Thoracic aorta (tissue), 2 donors: ENCODE measurements around the gene MACROD1. TPM values are rescaled to one million over a fixed set of nuclear protein-coding genes. Genes with fewer than 3 reads are reported as not detected.

Experiments used
- ATAC-seq: fragments of 150-250 bp; one replicate; pipeline ENCODE4 v1.8.0; 2017; ENCODE audit warnings: low read depth; ENCODE audit not compliant: insufficient number of reproducible peaks, low FRiP score
- DNase-seq: peaks from one replicate; pipeline ENCODE4 v3.0.0-alpha.2; 2020; ENCODE audit warnings: low spot score
- H3K27ac ChIP-seq, 2 donors: fragments of 200-600 bp; sonication (generic); 1 replicate in 1 of 2; 2 replicates in 1 of 2; pipeline ENCODE4 v1.5.1; 2016; ENCODE audit warnings: mild to moderate bottlenecking in 2 of 2, moderate library complexity in 2 of 2
- H3K27me3 ChIP-seq: fragments of 200-600 bp; sonication (generic); replicated peaks from 2 replicates; pipeline ENCODE4 v1.6.0; 2016; ENCODE audit warnings: mild to moderate bottlenecking; ENCODE audit not compliant: insufficient read depth
- H3K36me3 ChIP-seq: fragments of 200-600 bp; sonication (generic); one replicate; pipeline ENCODE4 v1.5.1; 2016
- H3K4me1 ChIP-seq, 2 donors: fragments of 200-600 bp; sonication (generic); 1 replicate in 1 of 2; 2 replicates in 1 of 2; pipeline versions ENCODE4 v1.5.1 to v1.6.0; 2016; ENCODE audit warnings: low read depth in 2 of 2, mild to moderate bottlenecking in 1 of 2; ENCODE audit not compliant: control insufficient read depth in 1 of 2
- H3K4me3 ChIP-seq: fragments of 200-600 bp; sonication (generic); 2 replicates; pipeline ENCODE4 v1.5.1; 2016; ENCODE audit warnings: mild to moderate bottlenecking
- H3K9me3 ChIP-seq: fragments of 200-600 bp; sonication (generic); 2 replicates; pipeline ENCODE4 v1.5.1; 2016
- total RNA-seq, 2 donors: library from RNA; depleted of rRNA; stranded (reverse); fragments of >200 nt; gene quantifications; one replicate each; pipeline versions ENCODE4 v1.1.0 to v1.2.3, GENCODE V29; 2016
- TF ChIP-seq, protein P1 (sequence below): fragments of 200-600 bp; sonication (generic); IDR thresholded peaks from one replicate; pipeline ENCODE4 v1.5.1; 2019; ENCODE audit warnings: antibody characterized with exemption

The MACROD1 gene
- total RNA-seq, 2 donors from 2014 or later: 15.8 to 17.6 TPM

DNA sequence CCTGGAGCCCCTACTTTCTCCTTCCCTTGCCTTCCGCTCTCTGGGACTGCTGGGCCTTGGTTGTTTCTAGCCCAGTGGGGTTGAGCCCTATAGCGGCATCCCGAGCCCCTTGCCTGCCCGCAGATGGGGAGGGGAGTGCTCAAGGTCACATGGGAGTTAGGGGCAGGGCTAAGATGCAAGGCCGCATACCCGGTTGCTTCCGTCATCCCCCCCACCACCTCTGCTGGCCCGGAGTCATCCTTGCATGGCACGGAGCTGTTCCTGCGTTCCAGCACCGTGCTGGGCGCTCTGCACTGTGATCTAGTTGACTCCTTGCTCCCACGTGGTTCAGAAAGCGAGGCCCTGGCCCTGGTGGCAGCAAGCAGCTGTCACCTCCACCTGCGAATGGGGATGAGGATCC is 112.2 kb downstream of the MACROD1 start:
- H3K4me3 ChIP-seq: no peak overlapping the region
- TF ChIP-seq, protein P1, sequence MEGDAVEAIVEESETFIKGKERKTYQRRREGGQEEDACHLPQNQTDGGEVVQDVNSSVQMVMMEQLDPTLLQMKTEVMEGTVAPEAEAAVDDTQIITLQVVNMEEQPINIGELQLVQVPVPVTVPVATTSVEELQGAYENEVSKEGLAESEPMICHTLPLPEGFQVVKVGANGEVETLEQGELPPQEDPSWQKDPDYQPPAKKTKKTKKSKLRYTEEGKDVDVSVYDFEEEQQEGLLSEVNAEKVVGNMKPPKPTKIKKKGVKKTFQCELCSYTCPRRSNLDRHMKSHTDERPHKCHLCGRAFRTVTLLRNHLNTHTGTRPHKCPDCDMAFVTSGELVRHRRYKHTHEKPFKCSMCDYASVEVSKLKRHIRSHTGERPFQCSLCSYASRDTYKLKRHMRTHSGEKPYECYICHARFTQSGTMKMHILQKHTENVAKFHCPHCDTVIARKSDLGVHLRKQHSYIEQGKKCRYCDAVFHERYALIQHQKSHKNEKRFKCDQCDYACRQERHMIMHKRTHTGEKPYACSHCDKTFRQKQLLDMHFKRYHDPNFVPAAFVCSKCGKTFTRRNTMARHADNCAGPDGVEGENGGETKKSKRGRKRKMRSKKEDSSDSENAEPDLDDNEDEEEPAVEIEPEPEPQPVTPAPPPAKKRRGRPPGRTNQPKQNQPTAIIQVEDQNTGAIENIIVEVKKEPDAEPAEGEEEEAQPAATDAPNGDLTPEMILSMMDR: no peak
- no peaks in the 10 kb centered on the region for H3K9me3 ChIP-seq
- H3K27ac ChIP-seq: no peak overlapping the region
- no peak for DNase-seq
- no peak for ATAC-seq
- H3K4me1 ChIP-seq: no peaks in the 10 kb centered on the region
- H3K27me3 ChIP-seq: no peaks in the 10 kb centered on the region
- H3K36me3 ChIP-seq: no peaks in the 10 kb centered on the region

DNA sequence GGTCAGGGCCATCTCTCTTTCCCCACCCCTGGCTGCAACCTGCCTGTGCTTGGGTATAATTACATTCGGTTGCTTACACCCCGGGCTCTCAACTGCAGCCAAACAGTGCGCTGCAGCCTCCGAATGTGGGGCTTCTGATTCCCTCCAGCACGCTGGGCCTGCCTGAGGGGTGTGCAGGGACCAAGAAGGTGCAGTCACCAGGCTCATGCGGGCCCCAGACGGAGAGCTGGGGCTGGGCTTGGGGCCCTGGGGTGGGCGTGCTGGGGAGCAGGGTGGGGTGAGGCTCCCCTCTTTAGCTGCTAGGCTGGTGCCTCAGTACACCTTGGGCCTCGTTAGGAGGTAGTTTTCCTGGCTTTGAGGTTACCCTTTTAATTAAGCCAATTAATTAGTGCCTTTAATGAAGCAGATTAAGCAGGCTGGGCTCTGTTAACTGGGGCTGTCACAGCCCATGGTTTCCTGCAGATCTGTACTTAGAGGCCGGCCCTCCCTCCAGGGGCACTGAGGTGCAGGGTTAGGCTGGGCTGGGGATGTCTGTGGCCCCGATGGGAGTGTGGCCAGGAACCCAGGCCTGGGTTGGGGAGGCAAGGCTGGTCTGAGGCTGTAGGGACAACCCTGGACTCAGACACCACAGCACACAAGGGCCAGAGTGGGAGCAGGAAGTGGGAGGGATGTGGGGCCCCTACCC is 112.8 kb downstream of the MACROD1 start:
- no peaks in the 10 kb centered on the region for H3K36me3 ChIP-seq
- no peak overlapping the region for H3K4me3 ChIP-seq
- DNase-seq: no peak
- TF ChIP-seq, protein P1: no peak
- no peaks in the 10 kb centered on the region for H3K4me1 ChIP-seq
- no peak for ATAC-seq
- no peaks in the 10 kb centered on the region for H3K9me3 ChIP-seq
- H3K27ac ChIP-seq: no peak overlapping the region
- H3K27me3 ChIP-seq: no peaks in the 10 kb centered on the region

DNA sequence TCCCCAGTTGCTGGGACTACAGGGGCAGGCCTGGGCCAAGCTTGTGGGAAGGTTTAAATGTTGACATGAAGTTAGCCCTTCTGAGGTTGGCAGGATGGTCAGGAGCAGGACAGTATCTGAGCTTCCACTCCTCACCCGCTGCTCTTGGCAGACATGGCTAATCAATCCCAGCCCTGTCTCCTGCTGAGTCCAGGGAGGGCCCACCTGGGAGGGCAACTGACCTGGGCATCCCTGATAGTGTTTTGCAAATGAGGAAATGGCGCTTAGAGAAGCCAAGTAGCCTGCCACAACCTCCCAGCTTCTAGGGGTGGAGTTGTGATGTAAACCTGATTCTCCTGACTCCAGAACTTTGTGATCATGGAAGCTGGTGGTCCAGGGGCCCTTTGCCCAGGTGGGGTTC is 113.5 kb downstream of the MACROD1 start:
- no peaks in the 10 kb centered on the region for H3K36me3 ChIP-seq
- H3K4me3 ChIP-seq: no peak overlapping the region
- no peaks in the 10 kb centered on the region for H3K4me1 ChIP-seq
- no peak overlapping the region for H3K27ac ChIP-seq
- no peaks in the 10 kb centered on the region for H3K27me3 ChIP-seq
- TF ChIP-seq, protein P1: no peak
- H3K9me3 ChIP-seq: no peaks in the 10 kb centered on the region
- ATAC-seq: no peak
- no peak for DNase-seq

DNA sequence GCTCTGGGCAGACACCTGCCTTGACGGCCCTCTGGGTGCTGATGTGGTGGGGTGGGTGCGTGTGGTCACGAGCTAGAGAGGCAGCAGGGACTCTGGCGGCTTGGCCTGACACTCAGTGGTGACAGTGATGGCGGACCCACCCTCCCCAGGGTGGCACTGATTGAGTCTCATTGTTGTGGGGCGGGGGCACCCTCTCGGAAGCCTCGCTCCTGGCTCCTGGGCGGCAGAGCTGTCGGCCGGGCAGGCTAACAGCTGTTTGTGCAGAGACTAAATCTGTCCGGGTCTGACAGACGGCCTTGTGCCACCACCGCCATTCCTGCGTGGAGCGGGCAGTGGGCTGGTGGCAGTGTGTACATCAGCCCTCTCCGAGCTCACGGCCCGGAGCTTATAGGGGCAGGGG is 114.6 kb downstream of the MACROD1 start:
- Histone ChIP-seq H3K4me1 (no peaks in the 10 kb centered on the region), H3K27me3 (no peaks in the 10 kb centered on the region), H3K4me3 (no peak overlapping the region), H3K9me3 (no peaks in the 10 kb centered on the region), H3K36me3 (no peaks in the 10 kb centered on the region), H3K27ac (no peak overlapping the region)
- DNase-seq (no peak), ATAC-seq (no peak)
- TF ChIP-seq, protein P1: no peak

DNA sequence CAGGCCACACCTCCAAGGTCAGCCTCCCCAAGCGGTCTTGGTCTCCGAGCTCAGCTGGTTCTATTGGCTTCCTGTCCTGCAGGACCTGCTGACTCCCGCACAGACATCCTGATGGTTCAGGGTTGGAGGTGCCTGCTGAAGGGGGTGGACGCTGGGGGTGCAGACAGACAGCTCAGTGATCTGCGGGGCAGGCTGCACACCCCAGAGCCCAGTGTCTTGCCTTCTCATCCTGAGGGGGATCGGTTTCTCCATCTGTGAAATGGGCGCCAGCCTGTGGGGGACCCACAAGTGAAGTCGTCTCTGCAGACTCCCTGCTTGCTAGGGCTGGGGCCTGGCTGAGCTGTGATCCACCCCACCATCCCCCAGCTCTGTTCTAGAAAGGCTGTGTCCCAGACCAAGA is 116.4 kb downstream of the MACROD1 start:
- TF ChIP-seq, protein P1: no peak
- ATAC-seq: no peak
- Histone ChIP-seq H3K4me3 (no peak overlapping the region), H3K27me3 (no peaks in the 10 kb centered on the region), H3K9me3 (no peaks in the 10 kb centered on the region), H3K4me1 (no peaks in the 10 kb centered on the region), H3K27ac (no peak overlapping the region), H3K36me3 (no peaks in the 10 kb centered on the region)
- DNase-seq: no peak
